OCI-LY7 (cell line): ENCODE results near the gene CPSF7. TPM values are rescaled to one million over a fixed set of nuclear protein-coding genes. Genes with fewer than 3 reads are reported as not detected.

Experiments used
- BruUV-seq: library from RNA; stranded (reverse); fragments of 400-500 nt; replicated peaks from 2 replicates; lab custom pipeline; 2021; lab: Mats Ljungman, UMichigan
- CTCF ChIA-PET: fragments of 300-600 bp; sonication (Branson Sonifier 250); formaldehyde crosslinking; loops from one replicate; lab custom pipeline; 2022; ENCODE audit warnings: antibody characterized with exemption; ENCODE audit not compliant: unreplicated experiment; lab: Charles Lee
- POLR2A ChIA-PET: fragments of 300-600 bp; sonication (Branson Sonifier 250); formaldehyde crosslinking; loops from one replicate; lab custom pipeline; 2022; ENCODE audit warnings: antibody characterized with exemption; lab: Charles Lee
- DNase-seq: peaks from one replicate; pipeline ENCODE4 v3.0.0-alpha.2; 2015; ENCODE audit warnings: low spot score
- H2AFZ ChIP-seq: fragments of 200-600 bp; sonication (generic), shearing (Covaris generic); 2 replicates; pipeline ENCODE4 v1.6.1; 2014; ENCODE audit warnings: mild to moderate bottlenecking, antibody characterized with exemption, low read length, moderate library complexity
- H3K27ac ChIP-seq: fragments of 200-600 bp; sonication (generic); 2 replicates; pipeline ENCODE4 v1.5.1; 2014; ENCODE audit warnings: mixed run types, low read depth, mild to moderate bottlenecking, moderate library complexity, low read length, inconsistent platforms; ENCODE audit not compliant: poor library complexity, severe bottlenecking
- H3K36me3 ChIP-seq: fragments of 200-600 bp; sonication (generic); 2 replicates; pipeline ENCODE4 v1.6.1; 2014; ENCODE audit warnings: mild to moderate bottlenecking, antibody characterized with exemption, low read length, moderate library complexity, mixed read lengths; ENCODE audit not compliant: insufficient read depth
- H3K4me1 ChIP-seq: fragments of 200-600 bp; sonication (generic); 2 replicates; pipeline ENCODE4 v1.5.1; 2014; ENCODE audit warnings: mild to moderate bottlenecking, low read length; ENCODE audit not compliant: insufficient read depth, poor library complexity, severe bottlenecking
- H3K4me2 ChIP-seq: fragments of 200-600 bp; sonication (generic); 2 replicates; pipeline ENCODE4 v1.6.1; 2014; ENCODE audit warnings: mild to moderate bottlenecking, low read length
- H3K4me3 ChIP-seq: fragments of 200-600 bp; sonication (generic); 2 replicates; pipeline ENCODE4 v1.5.1; 2014; ENCODE audit warnings: mild to moderate bottlenecking, low read depth, low read length; ENCODE audit not compliant: poor library complexity, severe bottlenecking
- H3K79me2 ChIP-seq: fragments of 200-600 bp; sonication (generic); 2 replicates; pipeline ENCODE4 v1.6.1; 2016; ENCODE audit warnings: low read depth, mild to moderate bottlenecking, low read length, moderate library complexity, mixed read lengths; ENCODE audit not compliant: insufficient read depth
- H3K9me2 ChIP-seq: fragments of 200-600 bp; sonication (generic); 2 replicates; pipeline ENCODE4 v1.6.1; 2016; ENCODE audit warnings: mild to moderate bottlenecking, low read length, mixed read lengths; ENCODE audit not compliant: insufficient read depth
- H3K9me3 ChIP-seq: fragments of 200-600 bp; sonication (generic); 2 replicates; pipeline ENCODE4 v1.6.1; 2014; ENCODE audit warnings: mild to moderate bottlenecking, mixed run types, low read length, mixed read lengths
- H4K20me1 ChIP-seq: fragments of 200-600 bp; sonication (generic); 2 replicates; pipeline ENCODE4 v1.6.1; 2014; ENCODE audit warnings: mild to moderate bottlenecking, antibody characterized with exemption, low read length, moderate library complexity, mixed read lengths; ENCODE audit not compliant: insufficient read depth
- CTCF ChIP-seq: fragments of 200-600 bp; sonication (generic); conservative IDR thresholded peaks from 2 replicates; pipeline ENCODE4 v1.5.1; 2014; ENCODE audit warnings: mild to moderate bottlenecking, antibody characterized with exemption, low read length, moderate library complexity, mixed read lengths
- EZH2phosphoT487 ChIP-seq: fragments of 200-600 bp; sonication (generic); IDR thresholded peaks from 2 replicates; pipeline ENCODE4 v1.6.1; 2018; ENCODE audit warnings: low read depth, borderline replicate concordance, mild to moderate bottlenecking, mixed run types, antibody characterized with exemption, low read length, moderate library complexity, mixed read lengths
- intact Hi-C: fragments of 100-400 bp; cut with micrococcal nuclease; formaldehyde crosslinking; loops from one replicate; pipeline ENCODE4 v1.10.0; 2022; ENCODE audit not compliant: unreplicated experiment
- total RNA-seq, 2 experiments: library from RNA; depleted of rRNA in 1 of 2; stranded (reverse); fragments of >200 nt in 1 of 2; shearing (Covaris generic) in 1 of 2; gene quantifications; 2 replicates each; pipeline ENCODE4 v1.2.3, GENCODE V29; 2014 to 2022

CPSF7 gene
- total RNA-seq, 2 experiments from 2014 or later = 69.4 to 128 TPM

DNA sequence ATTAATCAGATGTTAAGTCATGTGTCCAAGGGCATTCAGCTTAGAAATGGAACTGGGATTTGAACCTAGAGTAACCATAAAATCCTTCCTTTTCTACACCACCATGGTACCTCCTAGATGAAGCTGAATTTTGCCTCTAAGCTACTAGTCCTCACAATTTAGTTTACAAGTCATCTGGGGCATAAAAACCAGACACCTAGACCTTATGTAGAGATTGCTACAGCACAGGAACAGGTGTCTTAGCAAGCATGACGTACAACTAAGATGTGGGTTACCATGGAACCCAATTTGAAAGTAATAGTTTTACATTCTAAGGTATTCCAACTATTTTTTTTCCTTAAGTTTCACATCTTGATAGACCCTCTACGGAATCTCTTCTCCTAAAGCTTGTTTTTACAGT is 28.2 kb downstream of the CPSF7 start:
- H2AFZ ChIP-seq = no peak overlapping the region
- no peak overlapping the region for H3K4me2 ChIP-seq
- CTCF ChIA-PET = no interaction called here
- DNase-seq = no peak
- peaks cover 59% of the 10 kb centered on the region for H3K36me3 ChIP-seq
- no peaks in the 10 kb centered on the region for H3K4me1 ChIP-seq
- no peaks in the 10 kb centered on the region for H3K9me3 ChIP-seq
- no peak overlapping the region for H3K27ac ChIP-seq
- intact Hi-C loops = no loop called here
- POLR2A ChIA-PET = interaction anchor here (0.5 to 1.2 kb wide), 5 partner anchors 16 to 673 kb away, joined by 3 to 4 read pairs (median 3); no protein-coding TSS in a partner anchor
- peaks cover 6% of the 10 kb centered on the region; the same call in 1 of the 2 replicates for H4K20me1 ChIP-seq
- no TSS peak for BruUV-seq
- TF ChIP-seq CTCF (no peak), EZH2phosphoT487 (no peak)
- H3K4me3 ChIP-seq = no peak overlapping the region
- no peaks in the 10 kb centered on the region for H3K79me2 ChIP-seq
- no peaks in the 10 kb centered on the region for H3K9me2 ChIP-seq

DNA sequence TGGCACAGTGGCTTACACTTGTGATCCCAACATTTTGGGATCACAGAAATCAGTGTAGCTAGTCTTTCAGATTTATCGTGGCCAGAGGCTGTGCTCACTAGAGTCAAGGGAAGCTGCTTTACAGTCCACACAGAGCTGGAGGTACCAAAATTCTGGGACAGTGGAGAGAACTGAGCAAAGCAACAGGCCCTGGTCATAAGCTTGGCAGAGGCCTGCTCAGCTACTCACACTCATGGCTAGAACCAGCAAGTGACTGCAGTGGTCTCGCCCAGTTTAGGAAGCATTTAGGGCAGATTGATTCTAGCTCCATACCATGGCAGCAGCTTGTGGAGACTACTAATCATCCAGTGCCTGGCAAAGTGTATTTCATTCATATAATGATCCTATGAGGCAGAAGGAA is 28.6 kb downstream of the CPSF7 start:
- no peak overlapping the region for H3K4me3 ChIP-seq
- H4K20me1 ChIP-seq = peaks cover 6% of the 10 kb centered on the region; the same call in 1 of the 2 replicates
- CTCF ChIA-PET = no interaction called here
- H3K9me2 ChIP-seq = no peaks in the 10 kb centered on the region
- no peak for DNase-seq
- POLR2A ChIA-PET = interaction anchor here (0.7 to 1.0 kb wide), 3 partner anchors 16 to 78 kb away, joined by 3 to 4 read pairs (median 3); no protein-coding TSS in a partner anchor
- H3K36me3 ChIP-seq = peaks cover 55% of the 10 kb centered on the region
- no peak overlapping the region for H2AFZ ChIP-seq
- intact Hi-C loops = no loop called here
- no TSS peak for BruUV-seq
- H3K9me3 ChIP-seq = no peaks in the 10 kb centered on the region
- no peaks in the 10 kb centered on the region for H3K4me1 ChIP-seq
- TF ChIP-seq EZH2phosphoT487 (no peak), CTCF (no peak)
- H3K27ac ChIP-seq = no peak overlapping the region
- H3K79me2 ChIP-seq = no peaks in the 10 kb centered on the region
- H3K4me2 ChIP-seq = no peak overlapping the region

- no TSS peak for BruUV-seq
- H3K79me2 ChIP-seq = no peaks in the 10 kb centered on the region
- no peaks in the 10 kb centered on the region for H4K20me1 ChIP-seq
- H3K27ac ChIP-seq = no peak overlapping the region
- H3K9me2 ChIP-seq = no peaks in the 10 kb centered on the region
- H3K9me3 ChIP-seq = no peaks in the 10 kb centered on the region
- no peak for TF ChIP-seq EZH2phosphoT487
- TF ChIP-seq CTCF = peak; percentile 64
- no peaks in the 10 kb centered on the region for H3K4me1 ChIP-seq
- no peaks in the 10 kb centered on the region for H3K36me3 ChIP-seq
- DNase-seq = peak; percentile 32
- peak overlapping the region; percentile 21; the same call in 1 of the 2 replicates for H2AFZ ChIP-seq
- CTCF ChIA-PET = interaction anchor here (1.4 kb wide), 1 partner anchor 8 kb away, joined by 4 read pairs; no protein-coding TSS in a partner anchor
- POLR2A ChIA-PET = interaction anchor here (0.9 to 1.1 kb wide), 2 partner anchors 59 kb away, joined by 3 to 6 read pairs; no protein-coding TSS in a partner anchor
- intact Hi-C loops = no loop called here
- peak overlapping the region; percentile 47; the same call in 1 of the 2 replicates for H3K4me2 ChIP-seq
- H3K4me3 ChIP-seq = peak overlapping the region; percentile 9
These were observed 36.7 kb downstream of the CPSF7 start for GRCh38 chr11:61392981-61393595.
